Stomach (tissue), 9 donors: ENCODE data around the gene TMEM140. TPM values are rescaled to one million over a fixed set of nuclear protein-coding genes. Genes with fewer than 3 reads are reported as not detected.

Experiments used
- DNase-seq, 2 donors: peaks; one replicate each; pipeline versions ENCODE4 v3.0.0 to v3.0.0-alpha.2; 2013 to 2019
- H3K27ac ChIP-seq, 5 donors: fragments of 200-600 bp in 4 of 5; sonication (generic) in 4 of 5; one replicate each; pipeline ENCODE4 v1.5.1; 2013 to 2019; ENCODE audit warnings: mild to moderate bottlenecking in 1 of 5, moderate library complexity in 1 of 5
- H3K27me3 ChIP-seq, 3 donors: fragments of 200-600 bp; sonication (generic); one replicate each; pipeline ENCODE4 v1.5.1; 2017 to 2019; ENCODE audit warnings: mixed run types in 1 of 3
- H3K36me3 ChIP-seq, 4 donors: fragments of 200-600 bp; sonication (generic); 1 replicate in 3 of 4; 2 replicates in 1 of 4; pipeline ENCODE4 v1.5.1; 2016 to 2019
- H3K4me1 ChIP-seq, 4 donors: fragments of 200-600 bp; sonication (generic); one replicate each; pipeline ENCODE4 v1.5.1; 2016 to 2019
- H3K4me3 ChIP-seq, 4 donors: fragments of 200-600 bp; sonication (generic) in 3 of 4; one replicate each; pipeline ENCODE4 v1.5.1; 2016 to 2019; ENCODE audit warnings: mild to moderate bottlenecking in 1 of 4
- H3K9me3 ChIP-seq, 4 donors: fragments of 200-600 bp; sonication (generic); one replicate each; pipeline ENCODE4 v1.5.1; 2016 to 2019
- CTCF ChIP-seq, 7 experiments: fragments of 450-650 bp in 4 of 7; fragments of 200-600 bp in 3 of 7; sonication (generic) in 3 of 7; IDR thresholded peaks; one replicate each; pipeline ENCODE4 v1.5.1; 2016 to 2019; ENCODE audit warnings: antibody characterized with exemption in 7 of 7, control low read depth in 2 of 7, mild to moderate bottlenecking in 1 of 7
- EP300 ChIP-seq: sonication (generic); formaldehyde crosslinking; IDR thresholded peaks from one replicate; pipeline ENCODE4 v1.6.1; 2017; ENCODE audit warnings: antibody characterized with exemption
- POLR2A ChIP-seq, 4 donors: fragments of 450-650 bp; IDR thresholded peaks; one replicate each; pipeline ENCODE4 v1.6.1; 2016; ENCODE audit warnings: antibody characterized with exemption in 4 of 4, control low read depth in 2 of 4, mild to moderate bottlenecking in 1 of 4, moderate library complexity in 1 of 4
- POLR2AphosphoS5 ChIP-seq, 3 donors: sonication (generic); formaldehyde crosslinking; IDR thresholded peaks; one replicate each; pipeline ENCODE4 v1.6.1; 2016; ENCODE audit warnings: antibody characterized with exemption in 3 of 3
- WGBS, 5 donors: extraction: QIAGEN DNeasy Blood & Tissue Kit in 3 of 5; methylation state at CpG; one replicate each; pipeline versions ENCODE4 v1.1.5 to v1.1.7; 2013 to 2018; 5-methylcytosine and 5-hydroxymethylcytosine counted together
- intact Hi-C: fragments of 100-400 bp; cut with DNase I; formaldehyde crosslinking; loops from one replicate; pipeline ENCODE4 v1.15.1; 2023; ENCODE audit warnings: low total_unique reads
- polyA plus RNA-seq, 3 donors: library from polyadenylated mRNA; stranded (reverse); fragments of 200-250 nt; gene quantifications; one replicate each; pipeline ENCODE4 v1.2.3, GENCODE V29; 2013
- small RNA-seq, 4 donors: library from RNA; depleted of rRNA; stranded (forward); fragments of <200 nt; gene quantifications; one replicate each; pipeline ENCODE3, GENCODE V24; 2016
- total RNA-seq, 5 donors: library from RNA; depleted of rRNA; stranded (reverse); fragments of >200 nt; gene quantifications; one replicate each; pipeline versions ENCODE4 v1.1.0 to v1.2.3, GENCODE V29; 2014 to 2016
- donor health status: healthy with polysubstance abuse.
- donor health status: Bipolar disorder and iron deficiency.
- donor health status: healthy.

The TMEM140 gene
- total and polyA plus RNA-seq, 8 donors = 0.89 to 18.7 (median 7.9) TPM

GRCh38 chr7:135213831-135214230 lies 66.0 kb downstream of the TMEM140 start:
- H3K4me3 ChIP-seq = no peak overlapping the region
- no peaks in the 10 kb centered on the region for H3K9me3 ChIP-seq
- no peaks in the 10 kb centered on the region for H3K27me3 ChIP-seq
- WGBS, 5 donors = 37 to 74% (median 53%) methylated on average over 2 of the region's 2 CpGs
- no peak for DNase-seq
- no peaks in the 10 kb centered on the region for H3K36me3 ChIP-seq
- H3K4me1 ChIP-seq = peaks cover 12 to 30% (median 24%) of the 10 kb centered on the region in 4 donors
- H3K27ac ChIP-seq = no peak overlapping the region
- intact Hi-C loops = no loop called here
- no peak for TF ChIP-seq POLR2AphosphoS5 (IDR thresholded peaks at IDR 0.05)
- no peak for TF ChIP-seq EP300

GRCh38 chr7:135215180-135215579 lies 67.3 kb downstream of the TMEM140 start:
- DNase-seq = no peak
- Histone ChIP-seq H3K27me3 (no peaks in the 10 kb centered on the region), H3K36me3 (no peaks in the 10 kb centered on the region), H3K4me3 (no peak overlapping the region), H3K27ac (no peak overlapping the region), H3K9me3 (no peaks in the 10 kb centered on the region), H3K4me1 (peaks cover 3 to 16% (median 10%) of the 10 kb centered on the region in 4 donors)
- no peak for TF ChIP-seq CTCF (IDR thresholded peaks at IDR 0.05)
- no peak for TF ChIP-seq POLR2AphosphoS5 (IDR thresholded peaks at IDR 0.05)
- TF ChIP-seq EP300 = no peak
- no peak for TF ChIP-seq POLR2A (IDR thresholded peaks at IDR 0.05)
- intact Hi-C loops = no loop called here
- WGBS, 5 donors = 79 to 90% (median 85%) methylated on average over 4 of the region's 4 CpGs

GRCh38 chr7:135215698-135216097 lies 67.8 kb downstream of the TMEM140 start:
- no peak for TF ChIP-seq POLR2A (IDR thresholded peaks at IDR 0.05)
- TF ChIP-seq EP300 = no peak
- TF ChIP-seq CTCF (IDR thresholded peaks at IDR 0.05) = no peak
- TF ChIP-seq POLR2AphosphoS5 (IDR thresholded peaks at IDR 0.05) = no peak
- no peaks in the 10 kb centered on the region for H3K9me3 ChIP-seq
- intact Hi-C loops = no loop called here
- WGBS, 5 donors = 77 to 85% (median 82%) methylated on average over 3 of the region's 3 CpGs
- no peaks in the 10 kb centered on the region for H3K36me3 ChIP-seq
- no peak for DNase-seq
- no peak overlapping the region for H3K27ac ChIP-seq
- no peak overlapping the region for H3K4me3 ChIP-seq
- H3K4me1 ChIP-seq = peaks cover under 1 to 11% (median 7%) of the 10 kb centered on the region in 4 donors
- no peaks in the 10 kb centered on the region for H3K27me3 ChIP-seq

Small RNA genes within 50 kb of the gene (small RNA-seq; reads per million reads assigned to genes)
- gene MIR6509 = 0 to 0.77 (median 0.45) reads per million in 4 donors

Other genes starting within 250 kb of the TMEM140 start
- gene AGBL3, start 161.6 kb upstream of the TMEM140 start, total RNA-seq = 1 to 10 TPM in 2 of 5 donors, under 1 TPM in 1, not detected in 2; 0.29 to 8.4 (median 2.9) TPM
- gene AGBL3, start 161.6 kb upstream of the TMEM140 start, polyA plus RNA-seq = 1 to 10 TPM in 2 of 3 donors, under 1 TPM in 1; 0.93 to 1.4 (median 1.2) TPM
- 10 to 100 TPM; 11.1 to 33.0 (median 29.8) TPM for gene CYREN, start 22.6 kb downstream of the TMEM140 start, total RNA-seq
- 10 to 100 TPM; 21.7 to 30.8 (median 30.5) TPM for gene CYREN, start 22.6 kb downstream of the TMEM140 start, polyA plus RNA-seq
- gene WDR91, start 63.5 kb downstream of the TMEM140 start, total RNA-seq = 10 to 100 TPM in 4 of 5 donors, 1 to 10 TPM in 1; 7.0 to 79.4 (median 33.5) TPM
- gene WDR91, start 63.5 kb downstream of the TMEM140 start, polyA plus RNA-seq = 10 to 100 TPM in 1 of 3 donors, 1 to 10 TPM in 2; 6.3 to 13.2 (median 6.6) TPM
- gene STRA8, start 85.8 kb downstream of the TMEM140 start, total RNA-seq = not detected
- not detected for gene STRA8, start 85.8 kb downstream of the TMEM140 start, polyA plus RNA-seq